GM19351 (cell line): ENCODE measurements around the gene SUPT6H.
"Not testable (repeated sequence)": the region's sequence is repeated elsewhere in the genome, so short reads cannot be mapped to it uniquely, and the experiment has no call there.

Experiments used
- ATAC-seq: cut with Tn5 transposase; IDR thresholded peaks from one replicate; pipeline ENCODE4 v1.9.1; 2021; ENCODE audit warnings: mild to moderate bottlenecking, moderate library complexity; ENCODE audit not compliant: unreplicated experiment

SUPT6H gene

GRCh38 chr17:28646039-28646754 lies 15.8 kb upstream of the SUPT6H start:
- ATAC-seq = no peak

- ATAC-seq = no peak
Observed at GRCh38 chr17:28648698-28649097, 13.3 kb upstream of the SUPT6H start.

GRCh38 chr17:28655160-28655559 lies 6.8 kb upstream of the SUPT6H start:
- ATAC-seq = no peak

- no peak for ATAC-seq
Observed at GRCh38 chr17:28657756-28658155, 4.2 kb upstream of the SUPT6H start.

- not testable (repeated sequence) for ATAC-seq
Observed at GRCh38 chr17:28658342-28658741, 3.7 kb upstream of the SUPT6H start.

- not testable (repeated sequence) for ATAC-seq
Observed at GRCh38 chr17:28658766-28659496, 3.1 kb upstream of the SUPT6H start.

GRCh38 chr17:28659497-28659881 lies 2.5 kb upstream of the SUPT6H start:
- not testable (repeated sequence) for ATAC-seq

- no peak for ATAC-seq
Observed at GRCh38 chr17:28662527-28662829, 473 bp downstream of the SUPT6H start.

GRCh38 chr17:28663723-28664122 lies 1.7 kb downstream of the SUPT6H start:
- no peak for ATAC-seq

GRCh38 chr17:28665994-28666393 lies 4.0 kb downstream of the SUPT6H start:
- ATAC-seq = no peak

- no peak for ATAC-seq
Observed at GRCh38 chr17:28667870-28668269, 5.9 kb downstream of the SUPT6H start.

GRCh38 chr17:28669918-28670317 lies 7.9 kb downstream of the SUPT6H start:
- ATAC-seq = no peak

- ATAC-seq = no peak
Observed at GRCh38 chr17:28675490-28675889, 13.5 kb downstream of the SUPT6H start.

- ATAC-seq = no peak
Observed at GRCh38 chr17:28675980-28676379, 14.0 kb downstream of the SUPT6H start.

GRCh38 chr17:28682655-28683054 lies 20.6 kb downstream of the SUPT6H start:
- ATAC-seq = no peak

- no peak for ATAC-seq
Observed at GRCh38 chr17:28684963-28685362, 23.0 kb downstream of the SUPT6H start.

GRCh38 chr17:28685366-28685765 lies 23.4 kb downstream of the SUPT6H start:
- ATAC-seq = no peak

GRCh38 chr17:28686296-28686695 lies 24.3 kb downstream of the SUPT6H start:
- no peak for ATAC-seq

- no peak for ATAC-seq
Observed at GRCh38 chr17:28688481-28688880, 26.5 kb downstream of the SUPT6H start.

- no peak for ATAC-seq
Observed at GRCh38 chr17:28689011-28689410, 27.0 kb downstream of the SUPT6H start.

GRCh38 chr17:28693869-28694268 lies 31.9 kb downstream of the SUPT6H start:
- ATAC-seq = no peak

GRCh38 chr17:28698253-28698941 lies 36.4 kb downstream of the SUPT6H start:
- ATAC-seq = no peak
